Stomach (tissue), 4 donors: ENCODE data around the gene PCDHB10.
"Not testable (repeated sequence)": the region's sequence is repeated elsewhere in the genome, so short reads cannot be mapped to it uniquely, and the experiment has no call there.

Experiments
- EP300 ChIP-seq: sonication (generic); formaldehyde crosslinking; IDR thresholded peaks from one replicate; pipeline ENCODE4 v1.6.1; 2017; ENCODE audit warnings: antibody characterized with exemption
- POLR2AphosphoS5 ChIP-seq, 3 donors: sonication (generic); formaldehyde crosslinking; IDR thresholded peaks; one replicate each; pipeline ENCODE4 v1.6.1; 2016; ENCODE audit warnings: antibody characterized with exemption in 3 of 3

GRCh38 chr5:141174291-141175104 is 17.7 kb upstream of the PCDHB10 start:
- not testable (repeated sequence) for TF ChIP-seq POLR2AphosphoS5 (IDR thresholded peaks at IDR 0.05); EP300
